Stimulated activated CD4-positive, alpha-beta T cell treated with anti-CD3 and anti-CD28 coated beads, Interleukin-12 subunit alpha, Interleukin-12 subunit beta, amount 100 ng/mL, for 24 hours (primary cell): ENCODE results near the gene HMBS.
A peak's percentile ranks its signal among the peaks of the same experiment; 100 is the strongest.
"Not testable (repeated sequence)": the region's sequence is repeated elsewhere in the genome, so short reads cannot be mapped to it uniquely, and the experiment has no call there.

ENCODE experiments used
- DNase-seq, 2 experiments: peaks; one replicate each; pipeline ENCODE4 v3.0.0-alpha.2; 2020; ENCODE audit warnings: low read depth in 2 of 2

Gene HMBS

GRCh38 chr11:119084663-119085436 lies at the start of gene HMBS:
Gene HMBS (plus strand): TSS chr11:119084881. CDS start chr11:119085034, 153 bp downstream.
- peak; percentile 83 to 89 for DNase-seq

- DNase-seq = no peak
Measured at GRCh38 chr11:119038884-119039283, 45.8 kb upstream of the HMBS start.

GRCh38 chr11:119039471-119039870 lies 45.2 kb upstream of the HMBS start:
- not testable (repeated sequence) for DNase-seq

DNA sequence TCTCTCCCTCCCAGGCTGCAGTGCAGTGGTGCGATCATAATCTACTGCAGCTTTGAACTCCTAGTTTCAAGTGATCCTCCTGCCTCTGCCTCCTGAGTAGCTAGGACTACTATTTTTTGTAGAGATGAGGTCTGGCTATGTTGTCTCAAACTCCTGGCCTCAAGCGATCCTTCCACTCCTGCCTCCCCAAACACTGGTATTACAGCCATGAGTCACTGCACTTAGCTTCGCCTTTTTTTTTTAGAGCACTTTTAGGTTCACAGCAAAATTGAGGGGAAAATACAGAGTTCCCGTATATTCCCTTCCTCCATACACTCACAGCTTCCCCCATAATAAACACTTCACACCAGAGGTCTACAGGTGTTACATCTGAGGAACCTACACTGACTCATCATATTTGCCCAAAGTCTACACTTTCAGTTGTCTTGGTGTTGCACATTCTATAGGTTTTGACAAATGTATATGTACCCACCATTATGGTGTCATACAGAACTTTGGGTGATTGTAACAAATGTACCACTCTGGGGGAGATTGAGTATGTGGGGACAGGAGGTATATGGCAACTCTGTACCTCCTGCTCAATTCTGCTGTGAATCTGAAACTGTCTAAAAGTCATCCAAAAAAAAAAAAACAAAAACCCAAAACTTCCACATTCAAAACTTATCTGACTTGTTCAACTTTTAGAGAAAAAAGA lies 42.7 kb upstream of the HMBS start:
- DNase-seq = no peak

GRCh38 chr11:119042927-119043326 lies 41.8 kb upstream of the HMBS start:
- DNase-seq = no peak

DNA sequence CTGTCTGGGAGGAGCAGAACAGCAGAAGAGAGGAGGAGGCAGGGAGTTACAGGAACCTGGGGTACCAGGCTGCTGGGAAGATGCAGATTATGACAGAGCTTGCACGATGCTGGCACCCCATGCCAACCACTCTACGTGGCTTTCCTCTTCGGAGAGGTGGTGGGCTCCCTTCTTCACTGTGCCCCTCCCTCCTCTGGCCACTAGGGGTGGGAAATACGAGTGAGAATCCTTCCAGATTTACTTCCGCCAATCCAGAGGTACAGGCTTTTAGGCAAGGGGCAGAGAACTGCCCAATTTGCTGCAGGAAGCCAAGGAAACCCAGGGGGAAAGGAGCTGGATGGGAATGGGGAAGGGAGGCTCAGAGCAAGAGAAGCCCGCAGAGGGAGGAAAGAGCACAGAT lies 40.0 kb upstream of the HMBS start:
- DNase-seq = no peak

DNA sequence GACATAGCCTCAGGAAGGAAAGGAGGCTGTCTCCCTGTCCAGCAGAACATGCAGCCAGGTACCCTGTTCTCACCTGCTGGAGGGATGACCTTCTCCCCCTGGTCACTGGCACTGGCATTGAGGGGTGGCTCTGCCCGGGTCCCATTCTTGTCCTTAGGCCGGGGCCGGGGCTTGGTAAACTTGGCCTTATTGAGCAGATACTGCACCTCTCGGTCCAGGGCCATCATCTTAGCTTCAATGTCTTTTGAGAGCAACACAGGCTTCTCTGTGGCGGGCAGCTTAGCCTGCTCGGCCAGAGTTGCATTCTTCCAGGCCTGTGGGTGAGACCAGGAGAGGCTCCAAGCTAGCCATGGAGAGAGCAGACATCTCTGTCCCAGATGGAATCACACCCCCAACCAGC lies 38.2 kb upstream of the HMBS start:
- DNase-seq = no peak

DNA sequence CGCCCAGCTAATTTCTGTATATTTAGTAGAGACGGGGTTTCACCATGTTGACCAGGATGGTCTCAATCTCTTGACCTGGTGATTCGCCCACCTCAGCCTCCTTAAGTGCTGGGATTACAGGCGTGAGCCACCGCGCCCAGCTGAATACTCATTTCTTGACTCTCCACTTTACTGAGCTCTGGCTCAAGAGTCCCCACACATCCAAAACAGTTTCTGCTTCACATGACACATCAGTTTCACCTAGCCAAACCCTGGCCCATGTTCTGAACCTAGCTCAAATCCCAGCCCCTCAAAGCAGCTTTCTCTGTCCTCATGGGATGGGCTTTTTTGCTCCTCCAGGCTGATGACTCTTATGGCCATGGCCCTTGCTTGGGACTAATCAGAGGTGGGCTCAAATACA lies 37.5 kb upstream of the HMBS start:
- DNase-seq = no peak

GRCh38 chr11:119048644-119049043 lies 36.0 kb upstream of the HMBS start:
- DNase-seq = no peak

DNA sequence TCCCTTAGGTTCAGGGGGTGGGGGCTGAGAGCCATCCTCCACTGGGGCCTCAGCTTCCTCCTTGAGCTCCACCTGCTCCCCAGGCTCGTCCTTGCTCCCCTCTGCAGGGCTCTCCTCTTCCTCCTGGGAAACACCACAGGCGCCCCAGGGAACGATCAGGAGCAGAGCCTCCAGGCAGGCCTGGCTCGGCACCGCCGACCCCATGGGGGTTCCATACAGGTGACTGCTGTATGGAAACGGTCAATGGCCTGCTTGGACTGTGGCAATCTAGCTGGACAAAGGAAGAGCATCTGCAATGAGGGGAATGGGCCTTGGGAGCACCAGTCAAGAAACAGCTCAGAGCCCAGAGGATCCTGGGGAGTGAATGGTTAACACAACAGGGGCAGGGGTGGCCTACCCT lies 35.6 kb upstream of the HMBS start:
- DNase-seq = no peak

DNA sequence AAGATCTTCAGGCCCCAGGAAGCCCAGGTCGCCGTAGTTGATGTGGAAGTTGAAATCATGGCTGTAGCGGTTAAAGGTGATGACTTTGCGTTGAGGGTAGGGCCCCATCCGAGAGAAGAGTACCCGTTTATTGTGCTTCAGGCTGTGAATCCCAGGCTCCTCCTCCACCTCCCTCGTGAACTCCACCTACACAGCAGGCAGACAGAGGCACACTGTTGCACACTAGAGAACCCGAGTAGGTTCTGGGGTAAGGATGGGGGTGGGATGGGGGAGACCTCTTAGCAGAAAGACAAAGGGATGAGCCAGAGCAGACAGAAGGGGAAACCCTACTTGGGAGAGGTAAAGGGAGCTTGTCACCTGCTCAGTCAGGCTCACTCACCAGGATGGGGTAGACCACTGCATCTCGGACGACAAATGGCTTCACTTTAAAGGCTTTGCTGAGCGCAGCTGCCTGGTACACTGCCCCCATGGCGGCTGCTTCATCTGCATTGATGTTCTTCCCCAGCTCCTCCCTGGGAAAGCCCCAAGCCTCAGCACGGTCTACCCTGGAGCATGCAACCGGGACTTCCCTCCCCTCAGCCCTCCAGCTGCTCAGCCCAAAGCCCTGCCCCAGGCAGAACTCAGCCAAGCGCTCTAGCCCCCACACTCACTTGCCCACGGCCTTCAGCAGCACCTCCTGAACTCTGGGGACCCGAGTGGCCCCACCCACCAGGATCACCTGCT lies 33.1 kb upstream of the HMBS start:
- DNase-seq = no peak

DNA sequence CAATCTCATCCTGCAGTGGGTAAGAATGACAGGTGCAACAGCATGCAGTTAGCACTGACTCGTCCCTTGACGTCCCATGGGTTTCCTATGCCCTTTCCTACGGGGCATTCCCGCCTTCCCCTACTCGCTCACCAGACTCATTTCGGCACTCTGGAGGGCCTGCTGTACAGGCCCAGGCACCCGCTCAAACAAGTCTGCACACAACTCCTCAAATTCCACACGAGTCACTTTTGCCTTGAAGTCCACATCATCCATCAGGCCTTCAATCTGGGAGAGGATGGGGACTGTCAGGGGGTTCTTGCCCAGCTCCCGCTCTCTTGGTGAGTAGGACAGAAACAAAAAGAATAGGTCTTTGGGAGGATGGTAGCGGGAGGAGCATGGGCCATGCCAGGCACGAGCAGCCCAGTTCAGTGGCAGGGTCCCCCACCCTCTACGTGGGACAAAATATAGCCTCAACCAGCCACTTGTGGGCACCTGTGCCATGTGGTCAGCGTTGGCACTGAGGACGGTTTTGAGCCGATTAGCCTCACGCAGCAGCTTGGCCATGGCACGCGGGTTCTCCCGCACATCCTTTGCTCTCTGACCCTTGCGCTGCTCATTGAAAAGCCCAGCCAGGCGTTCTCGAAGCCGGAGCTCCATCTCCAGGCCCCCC lies 32.4 kb upstream of the HMBS start:
- no peak for DNase-seq

- DNase-seq = no peak
Measured at GRCh38 chr11:119054418-119054817, 30.3 kb upstream of the HMBS start.

GRCh38 chr11:119055901-119056300 lies 28.8 kb upstream of the HMBS start:
- no peak for DNase-seq

GRCh38 chr11:119056421-119056999 lies 28.2 kb upstream of the HMBS start:
- DNase-seq = peak in 1 of 2 experiments; percentile 32

GRCh38 chr11:119057000-119057769 lies 27.5 kb upstream of the HMBS start, which contains the start of gene HYOU1:
Gene HYOU1 (minus strand): TSS chr11:119057205. CDS start chr11:119056160, 1,045 bp downstream.
- peak; percentile 96 to 99 for DNase-seq

DNA sequence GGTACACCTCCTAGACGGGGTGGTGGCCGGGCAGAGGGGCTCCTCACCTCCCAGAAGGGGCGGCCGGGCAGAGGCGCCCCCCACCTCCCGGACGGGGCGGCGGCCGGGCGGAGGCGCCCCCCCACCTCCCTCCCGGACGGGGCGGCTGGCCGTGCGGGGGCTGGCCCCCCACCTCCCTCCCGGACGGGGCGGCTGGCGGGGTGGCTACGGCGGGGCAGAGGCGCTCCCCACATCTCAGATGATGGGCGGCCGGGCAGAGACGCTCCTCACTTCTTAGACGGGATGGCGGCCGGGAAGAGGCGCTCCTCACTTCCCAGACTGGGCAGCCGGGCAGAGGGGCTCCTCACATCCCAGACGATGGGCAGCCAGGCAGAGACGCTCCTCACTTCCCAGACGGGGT lies 25.6 kb upstream of the HMBS start:
- not testable (repeated sequence) for DNase-seq

GRCh38 chr11:119061256-119061655 lies 23.4 kb upstream of the HMBS start:
- no peak for DNase-seq

- DNase-seq = no peak
Measured at GRCh38 chr11:119062779-119063178, 21.9 kb upstream of the HMBS start.

- no peak for DNase-seq
Measured at GRCh38 chr11:119065369-119065768, 19.3 kb upstream of the HMBS start.
